PFSK-1 (cell line): ENCODE results near the gene SUSD2.

Experiments used
- FOXP2 ChIP-seq: optimal IDR thresholded peaks from 2 replicates; pipeline ENCODE3; 2011; ENCODE audit warnings: borderline replicate concordance, control low read depth, inconsistent platforms; ENCODE audit not compliant: insufficient read depth; ENCODE audit errors: extremely low read length, extremely low read depth
- POLR2AphosphoS5 ChIP-seq: IDR thresholded peaks from 2 replicates; pipeline ENCODE4 v1.6.1; 2012; ENCODE audit warnings: low read depth, mild to moderate bottlenecking, control low read depth, low read length, moderate library complexity

GRCh38 chr22:24233235-24233634 is 51.9 kb downstream of the SUSD2 start:
- TF ChIP-seq FOXP2 (no peak), POLR2AphosphoS5 (no peak)
